Transverse colon (tissue), 4 donors: ENCODE data around the gene TTLL6. TPM values are rescaled to one million over a fixed set of nuclear protein-coding genes. Genes with fewer than 3 reads are reported as not detected.

Experiments used
- DNase-seq: peaks from one replicate; pipeline ENCODE4 v3.0.0-alpha.2; 2019
- H3K27ac ChIP-seq, 4 donors: fragments of 200-600 bp; sonication (generic); 2 replicates each; pipeline ENCODE4 v1.5.1; 2016 to 2018; ENCODE audit warnings: inconsistent platforms in 4 of 4
- H3K27me3 ChIP-seq: fragments of 200-600 bp; sonication (generic); 2 replicates; pipeline ENCODE4 v1.5.1; 2017; ENCODE audit warnings: inconsistent platforms
- H3K36me3 ChIP-seq, 4 donors: fragments of 200-600 bp; sonication (generic); 2 replicates each; pipeline ENCODE4 v1.5.1; 2017 to 2019; ENCODE audit warnings: inconsistent platforms in 4 of 4
- H3K4me1 ChIP-seq, 4 donors: fragments of 200-600 bp; sonication (generic); 2 replicates each; pipeline ENCODE4 v1.5.1; 2017 to 2020; ENCODE audit warnings: inconsistent platforms in 4 of 4
- H3K4me3 ChIP-seq, 4 donors: fragments of 200-600 bp; sonication (generic); 1 replicate in 1 of 4; 2 replicates in 3 of 4; pipeline versions ENCODE4 v1.5.1 to v1.6.1; 2017 to 2019; ENCODE audit warnings: inconsistent platforms in 4 of 4
- H3K9me3 ChIP-seq, 2 donors: fragments of 200-600 bp; sonication (generic); 2 replicates each; pipeline ENCODE4 v1.5.1; 2017 to 2019; ENCODE audit warnings: inconsistent platforms in 2 of 2
- CTCF ChIP-seq, 5 experiments: fragments of 200-600 bp in 3 of 5; fragments of 450-650 bp in 2 of 5; sonication (generic) in 3 of 5; IDR thresholded peaks; 1 replicate in 2 of 5; 2 replicates in 3 of 5; pipeline ENCODE4 v1.5.1; 2016 to 2017; ENCODE audit warnings: antibody characterized with exemption in 5 of 5, inconsistent platforms in 3 of 5, mild to moderate bottlenecking in 2 of 5, moderate library complexity in 1 of 5
- EP300 ChIP-seq: sonication (generic); formaldehyde crosslinking; IDR thresholded peaks from one replicate; pipeline ENCODE4 v1.6.1; 2017; ENCODE audit warnings: antibody characterized with exemption, low read depth
- POLR2A ChIP-seq: fragments of 450-650 bp; IDR thresholded peaks from one replicate; pipeline ENCODE4 v1.6.1; 2016; ENCODE audit warnings: antibody characterized with exemption, mild to moderate bottlenecking, moderate library complexity
- POLR2AphosphoS5 ChIP-seq, 3 donors: sonication (generic); formaldehyde crosslinking; IDR thresholded peaks; one replicate each; pipeline ENCODE4 v1.6.1; 2016; ENCODE audit warnings: antibody characterized with exemption in 3 of 3
- WGBS, 2 donors: methylation state at CpG; one replicate each; pipeline ENCODE4 v1.1.5; 2018; ENCODE audit warnings: low coverage in 1 of 2; 5-methylcytosine and 5-hydroxymethylcytosine counted together
- in situ Hi-C, 4 donors: fragments of 200-750 bp; cut with MboI; loops; one replicate each; pipeline versions ENCODE4 v1.15.0 to v1.15.1; 2017; ENCODE audit warnings: low sequenced_read_pairs in 3 of 4, low pct_ligation_motif_present in 1 of 4, low pct_unique_long_range_greater_than_20kb in 1 of 4
- intact Hi-C: fragments of 100-400 bp; cut with DNase I; formaldehyde crosslinking; loops from one replicate; pipeline ENCODE4 v1.15.1; 2023; ENCODE audit warnings: low total_unique reads
- total RNA-seq, 4 donors: library from RNA; depleted of rRNA; stranded (reverse); fragments of >200 nt; gene quantifications; one replicate each; pipeline ENCODE4 v1.1.0, GENCODE V29; 2016

The TTLL6 gene
- total RNA-seq, 4 donors from 2014 or later, result 4.9 to 24.9 (median 7.3) TPM

- H3K36me3 ChIP-seq, result no peaks in the 10 kb centered on the region
- H3K4me3 ChIP-seq, result no peak overlapping the region
- no peaks in the 10 kb centered on the region for H3K9me3 ChIP-seq
- TF ChIP-seq POLR2A, result no peak
- no peak for TF ChIP-seq EP300
- no peak for TF ChIP-seq CTCF (IDR thresholded peaks at IDR 0.05)
- TF ChIP-seq POLR2AphosphoS5 (IDR thresholded peaks at IDR 0.05), result no peak
- peaks cover 17% of the 10 kb centered on the region for H3K27me3 ChIP-seq
- no peak for DNase-seq
- intact Hi-C loops, result no loop called here
- in situ Hi-C loops, result loop anchor here in 3 of 4 donors (25.0 kb wide), 3 partner anchors 92 to 258 kb away; no protein-coding TSS in a partner anchor
- H3K4me1 ChIP-seq, result no peaks in the 10 kb centered on the region
- H3K27ac ChIP-seq, result no peak overlapping the region
Measured at GRCh38 chr17:48779421-48779820, 37.6 kb downstream of the TTLL6 start.

GRCh38 chr17:48776602-48777001 is 40.4 kb downstream of the TTLL6 start:
- no peaks in the 10 kb centered on the region for H3K36me3 ChIP-seq
- intact Hi-C loops (no loop called here), in situ Hi-C loops (loop anchor here in 3 of 4 donors (25.0 kb wide), 3 partner anchors 89 to 261 kb away; no protein-coding TSS in a partner anchor)
- H3K4me3 ChIP-seq, result no peak overlapping the region
- no peak overlapping the region for H3K27ac ChIP-seq
- no peaks in the 10 kb centered on the region for H3K4me1 ChIP-seq
- no peak for TF ChIP-seq POLR2A
- no peak for TF ChIP-seq CTCF (IDR thresholded peaks at IDR 0.05)
- no peak for TF ChIP-seq POLR2AphosphoS5 (IDR thresholded peaks at IDR 0.05)
- TF ChIP-seq EP300, result no peak
- H3K27me3 ChIP-seq, result peaks cover 23% of the 10 kb centered on the region
- DNase-seq, result no peak
- H3K9me3 ChIP-seq, result no peaks in the 10 kb centered on the region

GRCh38 chr17:48773245-48773644 is 43.8 kb downstream of the TTLL6 start:
- TF ChIP-seq POLR2A, result no peak
- TF ChIP-seq EP300, result no peak
- TF ChIP-seq CTCF (IDR thresholded peaks at IDR 0.05), result no peak
- TF ChIP-seq POLR2AphosphoS5 (IDR thresholded peaks at IDR 0.05), result no peak
- Histone ChIP-seq H3K27me3 (peaks cover 27% of the 10 kb centered on the region), H3K27ac (no peak overlapping the region), H3K36me3 (no peaks in the 10 kb centered on the region), H3K4me3 (no peak overlapping the region), H3K9me3 (no peaks in the 10 kb centered on the region), H3K4me1 (no peaks in the 10 kb centered on the region)
- intact Hi-C loops (no loop called here), in situ Hi-C loops (no loop called here)
- no peak for DNase-seq
- 45 to 50% methylated on average over 1 to 3 of the region's 3 CpGs for WGBS, 2 donors

- Histone ChIP-seq H3K27ac (no peak overlapping the region), H3K36me3 (no peaks in the 10 kb centered on the region), H3K27me3 (peaks cover 21% of the 10 kb centered on the region), H3K4me3 (no peak overlapping the region), H3K9me3 (no peaks in the 10 kb centered on the region), H3K4me1 (no peaks in the 10 kb centered on the region)
- no peak for DNase-seq
- in situ Hi-C loops, result no loop called here
- 62 to 67% methylated on average over 3 of the region's 3 CpGs for WGBS, 2 donors
- intact Hi-C loops, result no loop called here
- TF ChIP-seq POLR2A (no peak), EP300 (no peak), CTCF (IDR thresholded peaks at IDR 0.05) (no peak), POLR2AphosphoS5 (IDR thresholded peaks at IDR 0.05) (no peak)
Measured at GRCh38 chr17:48770954-48771353, 46.1 kb downstream of the TTLL6 start.
